H1 (cell line): ENCODE measurements around the gene TXNDC5. TPM values are rescaled to one million over a fixed set of nuclear protein-coding genes. Genes with fewer than 3 reads are reported as not detected.

Experiments used
- CTCF ChIA-PET: fragments of 300-600 bp; sonication (Branson Sonifier 250); formaldehyde crosslinking; loops from one replicate; lab custom pipeline; 2021; ENCODE audit not compliant: partially characterized antibody; lab: Charles Lee
- POLR2A ChIA-PET: fragments of 300-600 bp; sonication (Branson Sonifier 250); formaldehyde crosslinking; loops from one replicate; lab custom pipeline; 2021; ENCODE audit warnings: inconsistent platforms; ENCODE audit not compliant: partially characterized antibody; lab: Charles Lee
- DNase-seq, 2 experiments: peaks; one replicate each; pipeline versions ENCODE4 v3.0.0 to v3.0.0-alpha.2; 2010 to 2022; ENCODE audit warnings: low spot score in 2 of 2, low read depth in 1 of 2, mixed read lengths in 1 of 2
- FAIRE-seq: peaks from 2 replicates; lab custom pipeline; 2011; peaks lifted over from hg19 to GRCh38; lab: Jason Lieb, UNC
- H2AFZ ChIP-seq: 2 replicates; pipeline ENCODE4 v1.8.1; 2012; ENCODE audit warnings: low read length, inconsistent platforms
- H2AK5ac ChIP-seq: 2 replicates; pipeline ENCODE4 v1.6.1; 2013; ENCODE audit warnings: low read depth, low read length
- H2BK120ac ChIP-seq: replicated peaks from 2 replicates; pipeline ENCODE3; 2013; ENCODE audit warnings: low read depth, low read length, inconsistent platforms
- H2BK12ac ChIP-seq: 2 replicates; pipeline ENCODE4 v1.6.1; 2013; ENCODE audit warnings: low read depth, low read length
- H2BK15ac ChIP-seq: 2 replicates; pipeline ENCODE4 v1.6.1; 2013; ENCODE audit warnings: low read length
- H2BK20ac ChIP-seq: 2 replicates; pipeline ENCODE4 v1.6.1; 2013; ENCODE audit warnings: low read length
- H2BK5ac ChIP-seq: 2 replicates; pipeline ENCODE4 v1.6.1; 2013; ENCODE audit warnings: low read depth, low read length
- H3K14ac ChIP-seq: 2 replicates; pipeline ENCODE4 v1.6.1; 2013; ENCODE audit warnings: inconsistent platforms; ENCODE audit not compliant: insufficient read length
- H3K18ac ChIP-seq: 2 replicates; pipeline ENCODE4 v1.6.1; 2013; ENCODE audit warnings: low read length; ENCODE audit errors: extremely low read depth
- H3K23ac ChIP-seq: 2 replicates; pipeline ENCODE4 v1.6.1; 2013; ENCODE audit warnings: inconsistent platforms; ENCODE audit not compliant: insufficient read length
- H3K23me2 ChIP-seq: 2 replicates; pipeline ENCODE4 v1.6.1; 2013; ENCODE audit warnings: low read depth, low read length
- H3K27ac ChIP-seq: 2 replicates; pipeline ENCODE4 v1.6.1; 2011; ENCODE audit warnings: low read depth, low read length, inconsistent platforms
- H3K27me3 ChIP-seq, 4 experiments: replicated peaks in 1 of 4; 1 replicate in 1 of 4; 2 replicates in 3 of 4; pipeline versions ENCODE4 v1.6.1 to v1.8.1; 2011 to 2013; ENCODE audit warnings: low read length in 3 of 4, mild to moderate bottlenecking in 3 of 4, inconsistent platforms in 2 of 4, mixed read lengths in 2 of 4, moderate library complexity in 1 of 4; ENCODE audit not compliant: control insufficient read depth in 3 of 4, insufficient read depth in 3 of 4; ENCODE audit errors: extremely low read depth in 1 of 4
- H3K36me3 ChIP-seq, 4 experiments: 2 replicates each; pipeline versions ENCODE4 v1.6.1 to v1.8.1; 2011 to 2013; ENCODE audit warnings: mild to moderate bottlenecking in 4 of 4, low read length in 3 of 4, moderate library complexity in 2 of 4, control low read depth in 1 of 4, inconsistent platforms in 1 of 4; ENCODE audit not compliant: insufficient read depth in 4 of 4, control insufficient read depth in 2 of 4
- H3K4ac ChIP-seq: replicated peaks from 2 replicates; pipeline ENCODE3; 2013; ENCODE audit warnings: low read length, low read depth, mixed read lengths, inconsistent platforms; ENCODE audit not compliant: insufficient read length
- H3K4me1 ChIP-seq, 4 experiments: replicated peaks in 1 of 4; 1 replicate in 1 of 4; 2 replicates in 3 of 4; pipeline versions ENCODE4 v1.6.1 to v1.8.1; 2011 to 2013; ENCODE audit warnings: low read length in 3 of 4, inconsistent platforms in 2 of 4, mixed read lengths in 1 of 4; ENCODE audit not compliant: insufficient read depth in 4 of 4, control insufficient read depth in 3 of 4
- H3K4me2 ChIP-seq, 2 experiments: 2 replicates each; pipeline versions ENCODE4 v1.6.1 to v1.8.1; 2011 to 2013; ENCODE audit warnings: low read depth in 2 of 2, low read length in 2 of 2, control low read depth in 1 of 2, inconsistent platforms in 1 of 2, mild to moderate bottlenecking in 1 of 2; ENCODE audit not compliant: insufficient read depth in 1 of 2
- H3K4me3 ChIP-seq, 4 experiments: fragments of 200-600, 300-600 bp in 1 of 4; sonication (generic), shearing (Covaris generic), sonication (Bioruptor Twin) in 1 of 4; 2 replicates each; pipeline versions ENCODE4 v1.5.1 to v1.8.1; 2011 to 2016; ENCODE audit warnings: low read length in 4 of 4, low read depth in 3 of 4, control low read depth in 2 of 4, inconsistent platforms in 2 of 4, mild to moderate bottlenecking in 2 of 4, mixed read lengths in 1 of 4, moderate library complexity in 1 of 4; ENCODE audit not compliant: insufficient read depth in 2 of 4; ENCODE audit errors: extremely low read depth in 1 of 4
- H3K56ac ChIP-seq: replicated peaks from 2 replicates; pipeline ENCODE3; 2013; ENCODE audit warnings: low read depth, mild to moderate bottlenecking, mixed read lengths, low read length, inconsistent platforms; ENCODE audit not compliant: insufficient read length
- H3K79me1 ChIP-seq: 2 replicates; pipeline ENCODE4 v1.6.1; 2013; ENCODE audit warnings: low read depth, low read length, control low read depth
- H3K79me2 ChIP-seq, 2 experiments: 2 replicates each; pipeline versions ENCODE4 v1.6.1 to v1.8.1; 2012 to 2013; ENCODE audit warnings: low read length in 2 of 2, mild to moderate bottlenecking in 2 of 2, inconsistent platforms in 1 of 2; ENCODE audit not compliant: insufficient read depth in 2 of 2, control insufficient read depth in 1 of 2
- H3K9ac ChIP-seq, 4 experiments: replicated peaks in 1 of 4; 1 replicate in 1 of 4; 2 replicates in 3 of 4; pipeline versions ENCODE4 v1.6.1 to v1.8.1; 2011 to 2013; ENCODE audit warnings: low read depth in 3 of 4, low read length in 3 of 4, control low read depth in 2 of 4, mild to moderate bottlenecking in 2 of 4, moderate library complexity in 2 of 4, inconsistent platforms in 1 of 4; ENCODE audit errors: extremely low read depth in 1 of 4
- H3K9me3 ChIP-seq, 2 experiments: 2 replicates each; pipeline versions ENCODE4 v1.6.1 to v1.8.1; 2012 to 2013; ENCODE audit warnings: mild to moderate bottlenecking in 2 of 2, moderate library complexity in 2 of 2, control low read depth in 1 of 2, inconsistent platforms in 1 of 2, low read depth in 1 of 2, low read length in 1 of 2, mixed read lengths in 1 of 2; ENCODE audit not compliant: insufficient read depth in 2 of 2
- H4K20me1 ChIP-seq, 2 experiments: replicated peaks in 1 of 2; 2 replicates each; pipeline versions ENCODE3 to v1.8.1; 2011 to 2013; ENCODE audit warnings: inconsistent platforms in 2 of 2, low read length in 2 of 2, mild to moderate bottlenecking in 1 of 2; ENCODE audit not compliant: insufficient read depth in 2 of 2, control insufficient read depth in 1 of 2
- H4K5ac ChIP-seq: 2 replicates; pipeline ENCODE4 v1.6.1; 2013; ENCODE audit warnings: low read length, low read depth, mixed read lengths, inconsistent platforms; ENCODE audit not compliant: insufficient read length
- H4K8ac ChIP-seq: 2 replicates; pipeline ENCODE4 v1.8.0; 2013; ENCODE audit warnings: mild to moderate bottlenecking, moderate library complexity, low read length, inconsistent platforms; ENCODE audit not compliant: insufficient read depth; ENCODE audit errors: extremely low read depth
- H4K91ac ChIP-seq: replicated peaks from 2 replicates; pipeline ENCODE3; 2013; ENCODE audit warnings: low read length, mixed read lengths, inconsistent platforms; ENCODE audit not compliant: insufficient read length
- ATF2 ChIP-seq: IDR thresholded peaks from 2 replicates; pipeline ENCODE4 v1.6.1; 2012; ENCODE audit warnings: low read length, inconsistent platforms
- POLR2A ChIP-seq, 2 experiments: IDR thresholded peaks; 1 replicate in 1 of 2; 2 replicates in 1 of 2; pipeline ENCODE4 v1.6.1; 2011; ENCODE audit warnings: low read depth in 2 of 2, low read length in 2 of 2, mild to moderate bottlenecking in 2 of 2; ENCODE audit errors: control extremely low read depth in 1 of 2
- TBP ChIP-seq: IDR thresholded peaks from 2 replicates; pipeline ENCODE4 v1.6.1; 2011; ENCODE audit warnings: low read depth, low read length, improper control_type of control experiment
- YY1 ChIP-seq: IDR thresholded peaks from 2 replicates; pipeline ENCODE4 v1.6.1; 2011; ENCODE audit warnings: low read depth, mild to moderate bottlenecking, low read length
- ZNF274 ChIP-seq: IDR thresholded peaks from 2 replicates; pipeline ENCODE4 v1.7.0; 2012; ENCODE audit warnings: low read length, borderline replicate concordance; ENCODE audit errors: extremely low read depth
- WGBS, 2 experiments: shearing (Covaris generic) in 1 of 2; methylation state at CpG; one replicate each; pipeline versions ENCODE4 v1.1.6 to v1.1.7; 2013 to 2015; ENCODE audit warnings: low lambda C conversion rate in 2 of 2, mixed read lengths in 2 of 2, inconsistent platforms in 1 of 2, low coverage in 1 of 2, missing lambda C conversion rate in 1 of 2; ENCODE audit not compliant: insufficient replicate concordance in 2 of 2, insufficient coverage in 1 of 2, insufficient read length in 1 of 2; ENCODE audit errors: extremely low coverage in 1 of 2, missing lambda C conversion rate in 1 of 2; 5-methylcytosine and 5-hydroxymethylcytosine counted together
- polyA plus RNA-seq, 7 experiments: library from polyadenylated mRNA; depleted of rRNA in 3 of 7; stranded (reverse) in 5 of 7; unstranded in 2 of 7; fragments of >200 nt in 5 of 7; fragments of 200-250 nt in 2 of 7; gene quantifications; 1 replicate in 5 of 7; 2 replicates in 1 of 7; 4 replicates in 1 of 7; pipeline versions ENCODE4 v1.2.1 to v1.2.3, GENCODE V29; 2011 to 2013; ENCODE audit warnings: missing spikeins in 2 of 7, mixed read lengths in 2 of 7
- total RNA-seq: library from RNA; stranded (reverse); fragmentation: NEBNext Ultra II Directional; extraction: Animal tissue kit (Norgen Biotek cat#: 25700); gene quantifications from 2 replicates; pipeline ENCODE4 v1.2.1, GENCODE V29; 2021

Gene TXNDC5
- total and polyA plus RNA-seq, 2 of the 8 experiments (the other 6 are each of a cell fraction or from before 2014, with no cell fraction given) = 114 to 172 TPM

DNA sequence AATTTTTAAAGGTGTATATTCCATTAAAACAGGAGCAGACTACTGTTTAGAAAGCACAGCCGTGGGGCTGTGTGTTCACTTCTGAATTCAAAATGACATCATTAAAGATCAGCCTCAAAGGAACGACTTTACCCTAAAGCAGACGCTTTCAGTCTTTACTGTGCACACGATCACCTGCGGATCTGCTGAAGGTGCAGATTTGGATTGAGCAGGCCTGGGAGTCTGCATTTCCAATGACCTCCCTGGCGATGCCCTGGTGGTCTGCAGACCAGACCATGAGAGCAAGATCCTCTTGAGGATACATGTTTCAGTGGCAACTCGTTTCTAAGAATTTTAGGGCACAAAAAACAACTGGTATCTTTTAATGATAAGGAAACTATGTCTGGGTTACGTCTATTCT, 27.2 kb downstream of the TXNDC5 start:
- DNase-seq (no peak), FAIRE-seq (no peak)
- H4K5ac ChIP-seq = no peak overlapping the region
- H3K14ac ChIP-seq = no peak overlapping the region
- H2BK5ac ChIP-seq = no peak overlapping the region
- H3K27ac ChIP-seq = no peak overlapping the region
- H4K8ac ChIP-seq = no peak overlapping the region
- H2BK20ac ChIP-seq = no peak overlapping the region
- H3K27me3 ChIP-seq = no peaks in the 10 kb centered on the region
- H4K20me1 ChIP-seq = peaks cover 3 to 4% of the 10 kb centered on the region in 2 experiments
- no peak overlapping the region for H2BK15ac ChIP-seq
- H3K18ac ChIP-seq = no peak overlapping the region
- H3K4ac ChIP-seq = no peak overlapping the region
- ChIA-PET POLR2A (no interaction called here), CTCF (no interaction called here)
- no peaks in the 10 kb centered on the region for H3K4me1 ChIP-seq
- no peak overlapping the region for H3K4me3 ChIP-seq
- no peak overlapping the region for H2AFZ ChIP-seq
- TF ChIP-seq ATF2 = no peak
- TF ChIP-seq POLR2A (IDR thresholded peaks at IDR 0.05; ENCODE audit: control extremely low read depth in 1 of 2, low read depth in 2 of 2, low read length in 2 of 2) = no peak
- TF ChIP-seq YY1 = no peak
- TF ChIP-seq TBP = no peak
- TF ChIP-seq ZNF274 = no peak
- H3K9ac ChIP-seq = no peak overlapping the region
- no peaks in the 10 kb centered on the region for H3K9me3 ChIP-seq
- no peak overlapping the region for H4K91ac ChIP-seq
- H3K79me1 ChIP-seq = no peaks in the 10 kb centered on the region
- H2BK12ac ChIP-seq = no peak overlapping the region
- H3K4me2 ChIP-seq = no peak overlapping the region
- no peaks in the 10 kb centered on the region for H3K23me2 ChIP-seq
- no peak overlapping the region for H2AK5ac ChIP-seq
- no peak overlapping the region for H2BK120ac ChIP-seq
- H3K23ac ChIP-seq = no peak overlapping the region
- H3K79me2 ChIP-seq = no peaks in the 10 kb centered on the region
- peaks cover 39 to 77% (median 69%) of the 10 kb centered on the region in 4 experiments; a peak in 7 of 8 replicates for H3K36me3 ChIP-seq
- 91% methylated on average over 8 of the region's 8 CpGs; no CpG with 5 or more reads in 1 of the 2 experiments for WGBS, 2 experiments
- H3K56ac ChIP-seq = no peak overlapping the region
